Activated CD8-positive, alpha-beta memory T cell treated with anti-CD3 and anti-CD28 coated beads for 48 hours (primary cell): ENCODE measurements around the gene BHMT.

Source experiments
- DNase-seq, 3 experiments: peaks; one replicate each; pipeline ENCODE4 v3.0.0-alpha.2; 2020; ENCODE audit warnings: low read depth in 2 of 3, low spot score in 2 of 3

Gene BHMT

GRCh38 chr5:79111387-79111959, at the start of gene BHMT:
BHMT (plus strand) TSS chr5:79111809; CDS start chr5:79111886, 77 bp downstream.
- DNase-seq = no peak

DNA sequence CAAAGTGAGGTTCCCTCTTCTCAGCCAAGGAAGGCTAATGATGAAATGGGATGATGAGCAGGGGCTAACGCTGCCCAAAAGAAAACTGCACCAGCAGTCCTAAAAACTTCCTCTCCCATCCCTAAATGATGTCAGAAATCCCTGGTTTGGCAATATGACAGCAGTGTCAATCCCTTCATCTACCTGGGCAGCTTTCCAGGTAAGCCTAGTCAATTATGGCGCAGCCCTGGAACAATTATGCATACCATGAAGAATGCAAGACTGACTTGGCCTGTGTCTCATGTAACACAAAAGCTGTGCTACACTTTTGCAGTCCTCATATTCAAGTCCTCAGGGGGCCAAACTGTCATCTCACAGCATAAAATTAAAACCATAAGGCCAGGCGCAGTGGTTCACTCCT, 49.2 kb upstream of the BHMT start:
- no peak for DNase-seq

GRCh38 chr5:79069488-79070349, 41.9 kb upstream of the BHMT start, which contains the start of the genes BHMT2 and DMGDH:
BHMT2 (plus strand) TSS chr5:79069767; CDS start chr5:79069783, 16 bp downstream.
DMGDH (minus strand) TSS chr5:79069674; CDS start chr5:79069620, 54 bp downstream.
- DNase-seq = no peak

DNA sequence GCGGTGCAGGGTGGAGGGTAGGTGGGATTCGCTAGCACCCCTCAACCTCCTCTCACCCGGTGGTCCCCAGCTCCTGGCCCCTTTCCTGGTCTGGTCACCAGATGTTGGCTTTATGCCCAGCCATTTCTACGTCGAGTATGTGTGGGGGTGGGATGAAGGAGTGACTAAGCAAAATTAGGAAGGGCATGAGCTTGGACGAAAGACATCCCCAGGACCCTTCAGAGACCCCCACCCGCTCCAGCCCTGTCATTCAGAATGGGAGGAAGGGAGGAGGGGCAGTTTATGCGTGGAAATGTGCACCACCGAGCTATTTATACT, 41.3 kb upstream of the BHMT start:
- DNase-seq = no peak

DNA sequence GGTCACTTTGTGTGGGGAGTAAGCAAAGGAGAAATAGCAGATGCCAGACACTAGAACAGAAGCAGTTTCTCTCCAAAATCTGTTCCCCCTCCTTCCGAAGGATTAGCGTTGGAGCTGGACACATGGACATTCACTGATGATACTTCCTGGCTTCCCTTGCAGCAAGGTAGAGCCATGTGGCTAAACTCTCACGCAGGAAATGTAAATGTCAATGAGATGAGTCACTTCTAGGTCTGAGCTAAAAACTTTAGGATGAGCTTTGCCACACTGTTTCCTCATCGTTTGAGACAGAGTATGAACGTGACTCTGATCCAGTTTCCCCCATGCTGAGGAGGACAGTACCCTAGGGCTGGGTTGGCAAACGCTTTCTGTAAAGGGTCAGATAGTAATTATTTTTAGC, 37.0 kb upstream of the BHMT start:
- DNase-seq = no peak

DNA sequence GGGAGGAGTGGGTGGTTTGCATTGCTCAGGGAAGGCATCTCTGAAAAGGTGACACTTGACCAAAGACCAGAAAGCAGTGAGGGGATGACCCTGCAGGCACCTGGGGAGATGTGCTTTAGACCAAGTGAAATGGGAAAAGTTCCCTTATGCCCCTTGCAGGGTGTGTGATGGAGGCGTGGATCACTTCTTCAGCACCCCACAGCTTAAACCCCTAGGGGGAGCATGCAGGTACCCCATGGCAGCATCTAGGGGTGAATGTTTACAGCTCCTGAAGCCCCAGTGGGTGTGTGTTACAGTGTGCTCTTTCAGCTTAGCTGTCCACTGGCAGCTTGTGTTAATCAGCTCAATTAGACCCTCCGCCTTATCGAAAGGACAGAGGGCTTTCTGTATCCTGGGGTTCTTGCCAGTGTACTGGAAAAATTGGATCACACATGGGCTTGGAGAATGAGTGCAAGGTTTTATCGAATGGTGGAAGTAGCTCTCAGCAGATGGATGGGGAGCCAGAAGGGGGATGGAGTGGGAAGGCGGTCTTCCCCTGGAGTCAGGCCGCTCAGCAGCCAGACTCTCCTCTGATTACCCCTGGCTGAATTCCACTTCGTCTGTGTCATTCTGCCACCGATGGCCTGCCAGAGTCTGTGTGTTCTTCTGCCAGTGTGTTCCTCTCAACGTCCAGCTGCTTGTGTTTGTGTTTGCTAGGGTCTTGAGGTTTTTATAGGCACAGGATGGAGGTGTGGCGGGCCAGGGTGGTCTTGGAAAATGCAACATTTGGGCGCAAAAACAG, 35.8 kb upstream of the BHMT start:
- no peak for DNase-seq

DNA sequence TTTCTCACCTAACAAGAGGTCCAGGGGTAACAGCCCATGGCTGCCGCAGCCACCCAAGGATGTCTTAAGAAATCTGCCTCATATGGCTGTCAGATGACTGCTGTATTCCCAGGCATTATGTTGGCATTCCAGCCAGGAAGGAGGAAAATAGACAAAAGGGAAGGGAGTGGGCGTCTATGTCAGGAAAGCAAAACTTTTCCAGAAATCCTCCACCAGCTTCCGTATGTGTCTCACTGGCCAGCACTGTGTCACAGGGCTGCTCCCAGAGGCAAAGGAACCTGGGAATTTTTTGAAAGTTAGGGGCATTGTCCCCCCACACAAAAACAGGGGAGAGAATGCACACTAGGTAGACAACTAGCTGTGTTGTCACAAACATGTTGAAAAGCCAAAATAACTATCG, 34.8 kb upstream of the BHMT start:
- DNase-seq = no peak

DNA sequence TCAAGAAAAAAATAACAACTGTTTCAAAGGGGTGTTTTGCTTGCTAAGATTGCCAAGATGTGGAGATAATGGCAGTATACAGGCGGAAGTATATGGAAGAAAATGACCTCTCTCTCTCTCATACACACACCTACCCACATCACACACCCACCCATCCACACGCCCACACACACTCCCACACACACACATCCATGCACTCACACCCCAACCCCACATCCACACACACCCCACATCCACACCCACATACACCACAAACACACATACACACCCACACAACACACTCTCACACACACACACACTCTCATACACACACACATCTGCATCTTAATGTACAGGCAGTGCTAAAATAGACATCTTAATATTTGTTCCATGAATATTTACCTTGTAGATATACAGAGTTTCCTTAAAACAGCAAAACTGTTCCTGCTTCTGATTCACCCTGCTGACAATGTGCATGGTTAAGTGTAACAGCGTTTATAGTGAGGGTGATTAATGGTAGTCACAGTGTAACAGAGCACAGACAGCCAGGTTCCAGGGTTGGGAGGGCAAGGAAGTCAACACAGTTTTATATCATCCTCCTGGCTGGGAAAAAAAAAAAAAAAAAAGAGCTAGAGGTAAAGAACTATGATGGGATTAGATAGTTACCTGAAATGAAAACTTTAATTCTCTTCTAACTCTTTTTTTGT, 33.8 kb upstream of the BHMT start:
- DNase-seq = no peak

DNA sequence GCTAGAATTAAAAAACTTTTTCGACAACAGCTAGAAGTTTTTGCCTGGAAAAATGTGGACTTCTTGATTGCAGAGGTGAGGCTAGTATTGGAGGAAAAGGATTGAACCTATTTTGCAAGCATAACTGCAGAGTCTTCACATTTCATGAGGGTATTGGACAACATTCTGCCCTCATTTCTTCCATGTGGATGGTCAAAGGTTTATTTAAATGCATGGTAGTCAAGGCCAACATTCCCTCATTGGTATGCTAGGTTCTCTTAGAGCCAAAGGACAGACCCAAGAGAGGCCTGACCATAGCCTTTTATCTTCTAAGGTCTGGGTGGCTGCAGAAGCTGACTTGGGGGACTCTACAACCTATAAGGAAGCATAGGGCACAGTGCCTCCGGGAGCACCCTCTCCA, 30.8 kb upstream of the BHMT start:
- no peak for DNase-seq

DNA sequence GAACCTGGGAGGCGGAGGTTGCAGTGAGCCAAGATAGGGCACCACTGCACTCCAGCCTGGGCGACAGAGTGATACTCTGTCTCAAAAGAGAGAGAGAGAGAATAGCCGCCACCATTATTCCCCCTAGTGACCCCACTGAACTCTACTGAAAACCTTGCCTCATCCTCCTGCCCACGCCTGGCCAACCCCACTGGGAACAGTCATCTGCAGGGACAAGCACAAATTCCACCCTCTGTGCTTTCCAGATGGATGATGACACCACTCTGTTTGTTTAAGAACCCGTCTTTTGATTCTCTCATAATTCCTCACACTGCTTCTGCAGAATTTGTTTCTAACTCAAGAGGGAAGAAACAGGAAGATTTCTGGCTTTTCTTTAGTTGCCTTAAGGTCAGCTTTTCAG, 29.8 kb upstream of the BHMT start:
- no peak for DNase-seq

GRCh38 chr5:79086116-79086515, 25.5 kb upstream of the BHMT start:
- no peak for DNase-seq

DNA sequence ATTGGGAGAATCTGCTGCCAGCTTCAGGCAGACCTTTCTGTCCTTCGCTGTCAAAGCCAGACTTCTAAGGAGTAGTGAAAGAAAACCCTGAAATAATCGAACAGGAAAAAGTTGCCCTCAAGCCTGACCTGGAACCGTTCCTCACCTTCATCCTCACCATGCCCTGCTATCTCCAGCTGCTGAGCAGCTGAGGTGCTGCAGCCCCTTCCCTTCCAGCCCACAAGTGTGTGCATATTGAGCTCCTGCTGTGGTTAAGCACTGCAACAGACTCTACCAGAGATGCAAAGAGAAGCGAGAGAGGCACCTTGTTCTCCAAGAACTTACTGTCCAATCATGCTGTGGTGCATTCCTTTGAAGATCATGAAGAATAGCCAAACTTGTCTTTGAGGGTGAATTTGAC, 23.1 kb upstream of the BHMT start:
- no peak for DNase-seq

DNA sequence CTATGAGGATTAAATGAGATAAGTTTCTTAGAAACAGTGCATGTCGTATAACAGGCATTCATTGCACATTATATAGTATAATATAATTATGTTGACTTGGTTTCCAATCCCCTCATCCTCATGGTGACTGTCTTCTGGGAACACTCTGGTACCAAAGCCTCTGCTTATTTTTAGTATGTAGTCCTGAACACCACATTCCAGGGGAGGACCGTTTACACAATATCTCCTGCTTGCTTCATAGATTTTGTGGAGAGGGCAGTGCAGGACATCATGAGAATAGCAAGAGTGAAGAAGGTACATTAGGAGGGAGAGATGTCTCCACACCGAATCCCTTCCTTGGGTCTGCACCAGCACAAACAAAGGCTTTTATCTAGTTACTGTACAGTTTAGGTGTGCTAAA, 20.5 kb upstream of the BHMT start:
- DNase-seq = no peak

DNA sequence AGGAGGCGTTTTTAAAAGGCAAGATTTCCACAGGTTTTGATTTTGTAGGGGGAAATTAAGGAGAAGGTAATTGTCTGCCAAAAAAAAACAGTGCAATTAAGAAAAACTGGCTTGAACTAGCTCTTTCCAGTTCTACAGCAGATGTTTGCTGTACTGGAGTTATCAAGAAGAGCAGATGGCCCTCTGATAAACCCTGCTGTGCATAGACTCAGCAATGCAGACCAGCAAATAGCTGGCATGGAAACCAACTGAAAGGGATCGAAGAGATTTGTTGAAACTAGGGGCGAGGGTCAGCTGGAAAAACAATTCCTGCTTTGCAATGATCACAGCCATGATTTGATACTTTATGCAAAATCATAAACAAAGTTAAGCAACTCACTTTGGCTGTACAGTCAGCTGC, 17.8 kb upstream of the BHMT start:
- DNase-seq = no peak

DNA sequence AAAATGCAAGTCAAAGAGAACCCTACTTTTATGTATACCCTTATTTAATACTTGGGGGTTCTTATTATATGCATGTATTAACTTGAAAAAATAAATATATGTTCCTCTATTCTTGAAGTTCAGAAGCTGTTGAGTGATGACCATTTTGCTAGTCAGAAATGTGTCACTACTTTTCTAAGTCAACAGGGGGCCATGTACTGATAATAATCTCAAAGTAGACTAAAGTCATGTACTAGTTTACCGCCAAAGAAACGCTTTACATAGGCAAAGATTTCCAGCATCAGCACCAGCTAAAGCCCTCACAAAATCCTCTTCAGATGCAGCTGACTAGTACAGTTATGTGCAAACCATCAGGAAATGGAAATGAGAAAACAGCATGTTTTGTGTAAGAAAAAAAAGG, 5.7 kb upstream of the BHMT start:
- no peak for DNase-seq

GRCh38 chr5:79107020-79107796, 4.4 kb upstream of the BHMT start:
- no peak for DNase-seq

DNA sequence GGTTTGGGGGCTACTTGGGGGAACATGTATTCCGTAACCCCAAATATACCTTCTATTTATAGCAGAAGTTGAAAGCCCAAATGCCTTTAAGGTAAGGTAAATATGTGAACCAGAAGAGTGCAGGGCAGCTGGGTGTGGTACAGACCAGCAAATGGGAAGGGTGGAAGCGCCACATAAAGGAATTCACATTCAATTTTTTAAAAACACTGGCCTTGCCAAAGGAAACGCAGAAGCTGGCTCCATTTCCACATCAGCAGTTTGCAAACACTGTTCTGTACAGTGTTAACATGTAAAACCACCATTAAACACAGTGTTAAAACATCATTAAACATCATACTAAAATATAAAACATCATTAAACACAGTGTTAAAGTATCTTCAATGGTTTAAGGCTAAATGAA, 3.5 kb upstream of the BHMT start:
- DNase-seq = no peak

GRCh38 chr5:79108792-79109191, 2.8 kb upstream of the BHMT start:
- no peak for DNase-seq

GRCh38 chr5:79109527-79110492, 1.8 kb upstream of the BHMT start:
- no peak for DNase-seq
